HCT116 (cell line): ENCODE data around the gene SPRED2.

Source experiments
- EZH2 ChIP-seq: fragments of 200-600 bp; sonication (generic); IDR thresholded peaks from 2 replicates; pipeline ENCODE4 v1.6.1; 2017; ENCODE audit warnings: antibody characterized with exemption, mixed run types
- EZH2phosphoT487 ChIP-seq: fragments of 200-600 bp; IDR thresholded peaks from 2 replicates; pipeline ENCODE4 v1.6.1; 2018; ENCODE audit warnings: antibody characterized with exemption, borderline replicate concordance
- JUND ChIP-seq: IDR thresholded peaks from 2 replicates; pipeline ENCODE4 v1.6.1; 2012
- POLR2A ChIP-seq: IDR thresholded peaks from 2 replicates; pipeline ENCODE4 v1.7.0; 2011; ENCODE audit warnings: borderline replicate concordance; ENCODE audit not compliant: insufficient read depth, insufficient read length; ENCODE audit errors: extremely low read depth
- SIN3A ChIP-seq: IDR thresholded peaks from 2 replicates; pipeline ENCODE4 v1.6.1; 2012; ENCODE audit warnings: low read depth
- SP1 ChIP-seq: IDR thresholded peaks from 2 replicates; pipeline ENCODE4 v1.6.1; 2012; ENCODE audit warnings: low read depth
- TCF7L2 ChIP-seq: IDR thresholded peaks from 2 replicates; pipeline ENCODE4 v1.7.0; 2011; ENCODE audit warnings: borderline replicate concordance, inconsistent platforms; ENCODE audit not compliant: insufficient read depth, insufficient read length; ENCODE audit errors: extremely low read depth
- TF ChIP-seq, protein P1 (sequence below), 3 experiments: fragments of 200-600 bp in 1 of 3; sonication (generic) in 1 of 3; IDR thresholded peaks in 2 of 3; conservative IDR thresholded peaks in 1 of 3; 2 replicates each; pipeline ENCODE4 v1.5.1; 2012 to 2017; ENCODE audit warnings: low read depth in 2 of 3, low read length in 2 of 3, antibody characterized with exemption in 1 of 3, borderline replicate concordance in 1 of 3, control low read depth in 1 of 3, mild to moderate bottlenecking in 1 of 3, mixed read lengths in 1 of 3, mixed run types in 1 of 3, moderate library complexity in 1 of 3; ENCODE audit not compliant: insufficient read depth in 1 of 3

DNA sequence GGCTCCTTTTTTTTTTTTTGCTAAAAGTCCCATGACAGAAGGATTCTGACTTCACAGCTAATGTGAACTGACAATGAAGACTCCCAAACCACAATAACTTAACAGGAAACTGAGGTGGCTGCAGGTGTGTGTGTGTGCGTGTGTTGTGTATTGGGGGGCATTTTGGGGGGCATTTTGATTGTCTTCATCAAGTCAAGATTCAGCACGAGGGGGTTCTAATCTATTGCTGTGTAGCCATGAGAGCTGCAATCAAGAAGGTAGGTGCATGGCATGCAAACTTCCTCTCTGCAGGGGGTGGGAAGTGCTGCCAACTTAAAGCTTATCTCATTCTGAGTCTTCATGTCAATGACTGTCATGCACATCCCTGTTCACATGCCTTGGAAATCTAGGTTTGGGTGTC lies 25.2 kb downstream of the SPRED2 start:
- TF ChIP-seq, protein P1, sequence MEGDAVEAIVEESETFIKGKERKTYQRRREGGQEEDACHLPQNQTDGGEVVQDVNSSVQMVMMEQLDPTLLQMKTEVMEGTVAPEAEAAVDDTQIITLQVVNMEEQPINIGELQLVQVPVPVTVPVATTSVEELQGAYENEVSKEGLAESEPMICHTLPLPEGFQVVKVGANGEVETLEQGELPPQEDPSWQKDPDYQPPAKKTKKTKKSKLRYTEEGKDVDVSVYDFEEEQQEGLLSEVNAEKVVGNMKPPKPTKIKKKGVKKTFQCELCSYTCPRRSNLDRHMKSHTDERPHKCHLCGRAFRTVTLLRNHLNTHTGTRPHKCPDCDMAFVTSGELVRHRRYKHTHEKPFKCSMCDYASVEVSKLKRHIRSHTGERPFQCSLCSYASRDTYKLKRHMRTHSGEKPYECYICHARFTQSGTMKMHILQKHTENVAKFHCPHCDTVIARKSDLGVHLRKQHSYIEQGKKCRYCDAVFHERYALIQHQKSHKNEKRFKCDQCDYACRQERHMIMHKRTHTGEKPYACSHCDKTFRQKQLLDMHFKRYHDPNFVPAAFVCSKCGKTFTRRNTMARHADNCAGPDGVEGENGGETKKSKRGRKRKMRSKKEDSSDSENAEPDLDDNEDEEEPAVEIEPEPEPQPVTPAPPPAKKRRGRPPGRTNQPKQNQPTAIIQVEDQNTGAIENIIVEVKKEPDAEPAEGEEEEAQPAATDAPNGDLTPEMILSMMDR (IDR thresholded peaks at IDR 0.05 in 2 of 3, conservative IDR thresholded peaks at IDR 0.05 in 1 of 3; ENCODE audit: borderline replicate concordance in 1 of 3, insufficient read depth in 1 of 3, low read depth in 2 of 3, low read length in 2 of 3) = no peak
- TF ChIP-seq SP1 (no peak), POLR2A (no peak), JUND (no peak), EZH2 (no peak), EZH2phosphoT487 (no peak), TCF7L2 (no peak), SIN3A (no peak)
